ENCODE data around the gene ENPP7.
A peak's percentile ranks its signal among the peaks of the same experiment; 100 is the strongest.

ENPP7 gene

GRCh38 chr17:79699386-79700036 is 31.2 kb upstream of the ENPP7 start:
- TF ChIP-seq ZBTB7A (IDR thresholded peaks at IDR 0.05; ENCODE audit: low read depth): 0 out of 2 replicates have a peak, but pooled peaks have one; percentile 40
- no peak for TF ChIP-seq RAD21 (IDR thresholded peaks at IDR 0.05; ENCODE audit: low read depth)

- no peak for TF ChIP-seq TEAD4 (IDR thresholded peaks at IDR 0.05)
- no peak for TF ChIP-seq CEBPB (IDR thresholded peaks at IDR 0.05)
- TF ChIP-seq TCF12 (IDR thresholded peaks at IDR 0.05; ENCODE audit: low read depth): no peak
- TF ChIP-seq REST (IDR thresholded peaks at IDR 0.05; ENCODE audit: low read depth): no peak
- TF ChIP-seq EGR1 (IDR thresholded peaks at IDR 0.05): no peak
These were observed 30.2 kb upstream of the ENPP7 start for GRCh38 chr17:79700592-79700991.

GRCh38 chr17:79702034-79702433 is 28.7 kb upstream of the ENPP7 start:
- TF ChIP-seq NFIC (IDR thresholded peaks at IDR 0.05): no peak
- no peak for TF ChIP-seq TCF12 (IDR thresholded peaks at IDR 0.05; ENCODE audit: low read depth)
- TF ChIP-seq MAX (IDR thresholded peaks at IDR 0.05): no peak
- TF ChIP-seq CREB1 (IDR thresholded peaks at IDR 0.05; ENCODE audit: low read depth): no peak
- TF ChIP-seq REST (IDR thresholded peaks at IDR 0.05; ENCODE audit: low read depth): no peak
- TF ChIP-seq YY1 (IDR thresholded peaks at IDR 0.05; ENCODE audit: low read depth): no peak
- TF ChIP-seq RAD21 (IDR thresholded peaks at IDR 0.05; ENCODE audit: low read depth): no peak
- TF ChIP-seq EGR1 (IDR thresholded peaks at IDR 0.05): no peak
- no peak for TF ChIP-seq ZBTB7A (IDR thresholded peaks at IDR 0.05; ENCODE audit: low read depth)
- TF ChIP-seq FOXM1 (IDR thresholded peaks at IDR 0.05; ENCODE audit: borderline replicate concordance, low read depth): no peak
- TF ChIP-seq CEBPB (IDR thresholded peaks at IDR 0.05): no peak

GRCh38 chr17:79702550-79703236 is 28.1 kb upstream of the ENPP7 start:
- no peak for TF ChIP-seq MAX (IDR thresholded peaks at IDR 0.05)
- no peak for TF ChIP-seq EP300 (IDR thresholded peaks at IDR 0.05; ENCODE audit: borderline replicate concordance)
- no peak for TF ChIP-seq YY1 (IDR thresholded peaks at IDR 0.05; ENCODE audit: low read depth)
- TF ChIP-seq ZBTB7A (IDR thresholded peaks at IDR 0.05; ENCODE audit: low read depth): no peak
- TF ChIP-seq USF1 (IDR thresholded peaks at IDR 0.05): no peak
- no peak for TF ChIP-seq CEBPB (IDR thresholded peaks at IDR 0.05)
- no peak for TF ChIP-seq TCF12 (IDR thresholded peaks at IDR 0.05; ENCODE audit: low read depth)
- TF ChIP-seq TEAD4 (IDR thresholded peaks at IDR 0.05): no peak
- TF ChIP-seq FOXM1 (IDR thresholded peaks at IDR 0.05; ENCODE audit: borderline replicate concordance, low read depth): no peak
- TF ChIP-seq CREB1 (IDR thresholded peaks at IDR 0.05; ENCODE audit: low read depth): no peak
- no peak for TF ChIP-seq REST (IDR thresholded peaks at IDR 0.05; ENCODE audit: low read depth)
- TF ChIP-seq EGR1 (IDR thresholded peaks at IDR 0.05): no peak
- no peak for TF ChIP-seq TAF1 (IDR thresholded peaks at IDR 0.05; ENCODE audit: low read depth)
- TF ChIP-seq RAD21 (IDR thresholded peaks at IDR 0.05; ENCODE audit: low read depth): no peak
- TF ChIP-seq NFIC (IDR thresholded peaks at IDR 0.05): no peak

- TF ChIP-seq EGR1 (IDR thresholded peaks at IDR 0.05): no peak
- TF ChIP-seq REST (IDR thresholded peaks at IDR 0.05; ENCODE audit: low read depth): no peak
- no peak for TF ChIP-seq TEAD4 (IDR thresholded peaks at IDR 0.05)
- TF ChIP-seq MAX (IDR thresholded peaks at IDR 0.05): no peak
- TF ChIP-seq NFIC (IDR thresholded peaks at IDR 0.05): no peak
- no peak for TF ChIP-seq ZBTB7A (IDR thresholded peaks at IDR 0.05; ENCODE audit: low read depth)
- no peak for TF ChIP-seq USF1 (IDR thresholded peaks at IDR 0.05)
- no peak for TF ChIP-seq RAD21 (IDR thresholded peaks at IDR 0.05; ENCODE audit: low read depth)
These were observed 26.1 kb upstream of the ENPP7 start for GRCh38 chr17:79704691-79705090.

All from Ishikawa (cell line).